GM18907 (cell line): ENCODE data around the gene BICC1.

Experiments used
- ATAC-seq: cut with Tn5 transposase; IDR thresholded peaks from one replicate; pipeline ENCODE4 v1.9.1; 2021; ENCODE audit warnings: mild to moderate bottlenecking, moderate library complexity; ENCODE audit not compliant: unreplicated experiment

BICC1 gene

GRCh38 chr10:58698777-58699356 is 186.2 kb downstream of the BICC1 start:
- ATAC-seq: no peak

GRCh38 chr10:58700591-58700990 is 187.9 kb downstream of the BICC1 start:
- no peak for ATAC-seq

- no peak for ATAC-seq
Measured at GRCh38 chr10:58701405-58702135, 188.9 kb downstream of the BICC1 start.

- ATAC-seq: no peak
Measured at GRCh38 chr10:58704226-58704625, 191.6 kb downstream of the BICC1 start.

GRCh38 chr10:58704671-58705141 is 192.0 kb downstream of the BICC1 start:
- no peak for ATAC-seq

GRCh38 chr10:58706836-58707235 is 194.2 kb downstream of the BICC1 start:
- no peak for ATAC-seq

GRCh38 chr10:58712141-58712540 is 199.5 kb downstream of the BICC1 start:
- ATAC-seq: no peak

- ATAC-seq: no peak
Measured at GRCh38 chr10:58712982-58713381, 200.3 kb downstream of the BICC1 start.

GRCh38 chr10:58714409-58714808 is 201.7 kb downstream of the BICC1 start:
- ATAC-seq: no peak

GRCh38 chr10:58715061-58715460 is 202.4 kb downstream of the BICC1 start:
- ATAC-seq: no peak

GRCh38 chr10:58718596-58718995 is 205.9 kb downstream of the BICC1 start:
- no peak for ATAC-seq

- no peak for ATAC-seq
Measured at GRCh38 chr10:58721601-58722281, 209.1 kb downstream of the BICC1 start.

- no peak for ATAC-seq
Measured at GRCh38 chr10:58723186-58723585, 210.5 kb downstream of the BICC1 start.

GRCh38 chr10:58723966-58724365 is 211.3 kb downstream of the BICC1 start:
- ATAC-seq: no peak

GRCh38 chr10:58724781-58725180 is 212.1 kb downstream of the BICC1 start:
- no peak for ATAC-seq

- ATAC-seq: no peak
Measured at GRCh38 chr10:58725901-58726300, 213.2 kb downstream of the BICC1 start.

GRCh38 chr10:58727633-58728032 is 215.0 kb downstream of the BICC1 start:
- no peak for ATAC-seq

- ATAC-seq: no peak
Measured at GRCh38 chr10:58731276-58731675, 218.6 kb downstream of the BICC1 start.

GRCh38 chr10:58733436-58733835 is 220.8 kb downstream of the BICC1 start:
- ATAC-seq: no peak

GRCh38 chr10:58734116-58734515 is 221.4 kb downstream of the BICC1 start:
- no peak for ATAC-seq

- no peak for ATAC-seq
Measured at GRCh38 chr10:58734664-58735063, 222.0 kb downstream of the BICC1 start.

- ATAC-seq: no peak
Measured at GRCh38 chr10:58735087-58735486, 222.4 kb downstream of the BICC1 start.
